Anterior cingulate cortex (tissue), 58 donors: Measurements from ENCODE around the gene GCLC.

Source experiments
- DNase-seq, 58 donors: peaks; one replicate each; lab custom pipeline; 2025; lab: John Stamatoyannopoulos, UW

Gene GCLC

DNA sequence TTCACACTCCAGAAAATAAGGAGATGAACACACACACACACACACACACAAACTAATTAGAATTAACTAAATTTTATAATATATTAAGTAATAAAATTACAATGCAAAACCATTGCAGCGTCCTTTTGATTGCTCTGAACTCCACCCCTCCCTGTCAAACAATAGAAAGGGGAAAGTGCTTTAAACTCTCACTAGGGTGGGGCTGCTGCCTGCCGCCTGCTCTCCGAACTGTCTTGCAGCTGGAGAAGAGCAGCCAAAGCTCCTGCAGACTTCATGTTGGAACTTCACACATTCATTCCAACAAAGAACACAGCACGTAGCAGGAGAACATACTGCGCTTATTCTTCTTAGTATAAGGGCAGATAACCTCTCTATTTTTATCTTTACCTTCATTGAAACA, 83.2 kb downstream of the GCLC start:
- no peak for DNase-seq

DNA sequence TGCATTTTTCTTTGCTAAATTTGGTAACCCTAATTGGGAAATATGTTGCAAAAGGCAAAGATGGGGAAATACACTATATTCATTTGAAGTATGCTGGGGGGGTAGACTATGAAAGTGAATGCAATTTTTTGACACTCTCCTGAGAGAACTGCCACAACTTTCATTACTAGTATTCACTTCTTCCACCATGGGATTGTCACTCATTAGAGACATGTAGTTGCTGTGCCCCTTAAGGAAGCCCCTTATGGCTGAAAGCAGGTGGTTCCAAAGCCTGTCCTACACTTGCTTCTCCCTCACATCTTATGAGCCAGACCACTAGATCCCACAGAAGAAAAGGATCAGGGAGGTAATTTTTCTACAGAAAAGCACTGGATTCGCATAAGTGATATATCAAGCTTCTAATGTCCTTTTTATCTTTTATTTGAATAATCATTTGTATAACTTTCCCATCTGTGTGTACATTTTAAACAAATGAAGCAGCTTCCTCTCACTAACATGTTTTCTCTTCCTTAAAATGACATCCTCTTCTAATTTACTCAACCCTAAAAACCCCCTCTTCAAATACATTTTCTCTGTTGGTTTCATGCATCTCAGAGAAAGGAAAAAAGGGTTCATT, 83.8 kb downstream of the GCLC start:
- no peak for DNase-seq

DNA sequence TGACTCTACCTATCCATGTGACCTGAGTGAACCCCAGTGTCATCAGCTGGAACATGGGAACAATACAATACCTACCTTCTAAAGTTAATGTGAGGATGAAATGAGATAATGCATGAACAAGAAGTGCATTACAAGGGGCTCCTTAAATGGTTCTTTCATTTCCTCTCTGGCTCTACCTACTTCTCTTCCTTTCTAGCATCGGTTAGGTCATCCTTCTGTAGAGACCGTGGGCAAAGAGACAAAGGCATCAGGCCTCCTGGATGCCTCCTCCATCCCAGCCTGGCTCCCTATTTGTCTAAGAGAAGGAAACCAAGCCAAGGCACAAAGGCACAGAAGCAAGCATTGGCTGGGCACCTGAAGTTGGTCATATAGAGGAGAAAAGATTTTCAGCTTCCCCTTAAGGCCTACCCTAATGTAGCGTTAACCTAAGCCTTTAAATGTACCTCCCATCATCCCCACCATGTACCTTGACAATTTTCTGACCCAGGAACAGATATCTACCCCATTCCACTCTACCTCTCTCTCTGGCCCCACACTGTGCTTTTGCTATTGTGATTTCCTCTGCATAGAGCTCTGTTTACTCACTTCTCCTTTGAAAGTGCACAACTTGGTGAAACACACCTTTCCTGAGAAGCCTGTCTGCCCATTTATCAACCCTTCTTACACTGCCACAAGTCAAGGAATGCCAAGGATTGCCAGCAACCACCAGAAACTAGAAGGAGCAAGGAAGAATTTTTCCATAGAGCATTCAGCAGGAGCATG, 86.6 kb downstream of the GCLC start:
- DNase-seq: no peak

DNA sequence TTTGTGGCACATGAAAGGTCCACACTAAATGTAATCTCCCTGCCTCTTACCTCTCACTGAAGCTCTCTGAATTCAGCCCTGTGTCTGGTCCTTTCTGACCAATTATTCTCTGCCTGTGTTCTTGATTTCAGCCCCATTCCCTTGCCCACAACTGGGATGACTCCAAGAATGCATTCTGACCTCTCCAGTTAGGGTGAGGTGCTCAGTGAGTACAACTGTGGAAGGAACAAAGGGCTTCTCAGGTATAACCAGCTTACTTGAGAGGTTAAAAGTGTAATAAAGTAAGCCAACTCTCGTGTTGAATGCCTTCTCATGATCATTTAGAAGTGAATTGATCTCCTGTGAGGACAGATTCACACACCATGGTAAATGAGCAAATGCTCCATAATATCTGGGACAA, 88.1 kb downstream of the GCLC start:
- no peak for DNase-seq

DNA sequence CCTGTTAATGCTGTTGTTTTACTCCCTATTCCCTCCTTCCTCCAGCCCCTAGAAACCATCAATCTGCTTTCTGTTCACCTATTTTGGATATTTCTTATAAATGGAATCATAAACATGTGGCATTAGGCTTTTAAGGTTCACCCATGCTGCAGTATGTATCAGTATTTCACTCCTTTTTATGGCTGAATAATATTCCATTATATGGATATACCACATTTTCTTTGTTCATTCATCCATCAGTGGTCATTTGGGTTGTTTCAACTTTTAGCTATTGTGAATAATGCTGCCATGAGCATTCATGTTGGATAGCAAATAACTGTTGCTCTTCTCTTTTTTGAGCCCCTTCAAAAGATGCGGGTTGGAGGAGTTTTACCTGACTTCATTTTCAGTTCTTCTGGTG, 89.2 kb downstream of the GCLC start:
- DNase-seq: no peak

DNA sequence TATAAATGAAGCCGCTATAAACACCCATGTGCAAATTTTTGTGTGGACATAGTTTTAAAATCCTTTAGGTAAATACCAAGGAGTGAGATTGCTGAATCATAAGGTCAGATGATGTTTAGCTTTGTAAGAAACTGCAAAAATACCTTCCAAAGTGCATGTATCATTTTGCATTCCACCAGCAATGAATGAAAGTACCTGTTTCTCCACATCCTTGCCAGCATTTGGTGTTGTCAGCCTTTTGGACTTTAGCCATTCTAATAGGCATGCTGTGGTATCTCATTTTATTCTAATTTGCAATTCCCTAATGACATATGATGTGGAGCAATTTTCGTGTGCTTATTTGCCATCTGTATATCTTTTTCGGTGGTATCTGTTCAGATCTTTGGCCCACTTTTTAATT, 93.7 kb downstream of the GCLC start:
- DNase-seq: no peak

DNA sequence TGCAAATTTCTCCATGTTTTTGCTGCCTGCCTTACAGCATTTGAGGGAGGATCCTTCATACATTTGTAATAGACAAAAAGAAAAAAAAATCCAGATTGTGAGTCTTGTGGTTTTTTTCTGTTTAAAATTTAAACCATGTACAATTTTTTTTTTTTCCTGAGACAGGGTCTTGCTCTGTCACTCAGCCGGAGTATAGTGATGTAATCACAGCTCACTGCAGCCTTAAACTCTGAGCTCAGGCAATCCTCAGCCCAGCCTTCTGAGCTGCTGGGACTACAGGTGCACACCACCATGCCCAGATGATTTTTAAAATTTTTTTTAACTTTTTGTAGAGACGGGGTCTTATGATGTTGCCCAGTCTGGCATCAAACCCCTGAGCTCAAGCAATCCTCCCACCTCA, 97.0 kb downstream of the GCLC start:
- DNase-seq: no peak
